Esophagus muscularis mucosa (tissue), 4 donors: ENCODE measurements around the gene ANKRD62. TPM values are rescaled to one million over a fixed set of nuclear protein-coding genes. Genes with fewer than 3 reads are reported as not detected.

Experiments
- DNase-seq: peaks from one replicate; pipeline ENCODE4 v3.0.0-alpha.2; 2017; ENCODE audit errors: extremely low spot score
- H3K27ac ChIP-seq, 4 donors: fragments of 200-600 bp; sonication (generic); replicated peaks in 1 of 4; 1 replicate in 3 of 4; 2 replicates in 1 of 4; pipeline ENCODE4 v1.5.1; 2016 to 2019; ENCODE audit warnings: mild to moderate bottlenecking in 1 of 4
- H3K27me3 ChIP-seq, 4 donors: fragments of 200-600 bp; sonication (generic); one replicate each; pipeline versions ENCODE4 v1.5.1 to v1.6.0; 2016 to 2019
- H3K36me3 ChIP-seq, 4 donors: fragments of 200-600 bp; sonication (generic); one replicate each; pipeline ENCODE4 v1.5.1; 2016 to 2019
- H3K4me1 ChIP-seq, 4 donors: fragments of 200-600 bp; sonication (generic); one replicate each; pipeline ENCODE4 v1.5.1; 2016 to 2019
- H3K4me3 ChIP-seq, 4 donors: fragments of 200-600 bp; sonication (generic); 1 replicate in 2 of 4; 2 replicates in 2 of 4; pipeline ENCODE4 v1.5.1; 2016 to 2019; ENCODE audit warnings: mild to moderate bottlenecking in 4 of 4, moderate library complexity in 1 of 4
- H3K9me3 ChIP-seq, 4 donors: fragments of 200-600 bp; sonication (generic); 1 replicate in 3 of 4; 2 replicates in 1 of 4; pipeline ENCODE4 v1.5.1; 2016 to 2019
- EP300 ChIP-seq: sonication (generic); formaldehyde crosslinking; IDR thresholded peaks from one replicate; pipeline ENCODE4 v1.6.1; 2017; ENCODE audit warnings: antibody characterized with exemption
- POLR2A ChIP-seq: fragments of 450-650 bp; IDR thresholded peaks from one replicate; pipeline ENCODE4 v1.6.1; 2017; ENCODE audit warnings: antibody characterized with exemption, moderate library complexity, mild to moderate bottlenecking, low read depth
- POLR2AphosphoS5 ChIP-seq, 2 donors: sonication (generic); formaldehyde crosslinking; IDR thresholded peaks; one replicate each; pipeline ENCODE4 v1.6.1; 2017; ENCODE audit warnings: antibody characterized with exemption in 2 of 2
- WGBS: methylation state at CpG from one replicate; pipeline ENCODE4 v1.1.5; 2018; 5-methylcytosine and 5-hydroxymethylcytosine counted together
- intact Hi-C: fragments of 100-400 bp; cut with DNase I; formaldehyde crosslinking; loops from one replicate; pipeline ENCODE4 v1.15.1; 2023
- small RNA-seq, 3 donors: library from RNA; depleted of rRNA; stranded (forward); fragments of <200 nt; gene quantifications; one replicate each; pipeline ENCODE3, GENCODE V24; 2016
- total RNA-seq, 4 donors: library from RNA; depleted of rRNA; stranded (reverse); fragments of >200 nt; gene quantifications; one replicate each; pipeline versions ENCODE4 v1.1.0 to v1.2.1, GENCODE V29; 2016
- TF ChIP-seq, protein P1 (sequence below), 3 experiments: fragments of 200-600 bp in 2 of 3; fragments of 450-650 bp in 1 of 3; sonication (generic) in 2 of 3; IDR thresholded peaks; one replicate each; pipeline ENCODE4 v1.5.1; 2017 to 2019; ENCODE audit warnings: antibody characterized with exemption in 3 of 3, mild to moderate bottlenecking in 2 of 3, moderate library complexity in 1 of 3

The ANKRD62 gene
- total RNA-seq, 4 donors from 2014 or later, result 0.06 TPM; not detected in 3

DNA sequence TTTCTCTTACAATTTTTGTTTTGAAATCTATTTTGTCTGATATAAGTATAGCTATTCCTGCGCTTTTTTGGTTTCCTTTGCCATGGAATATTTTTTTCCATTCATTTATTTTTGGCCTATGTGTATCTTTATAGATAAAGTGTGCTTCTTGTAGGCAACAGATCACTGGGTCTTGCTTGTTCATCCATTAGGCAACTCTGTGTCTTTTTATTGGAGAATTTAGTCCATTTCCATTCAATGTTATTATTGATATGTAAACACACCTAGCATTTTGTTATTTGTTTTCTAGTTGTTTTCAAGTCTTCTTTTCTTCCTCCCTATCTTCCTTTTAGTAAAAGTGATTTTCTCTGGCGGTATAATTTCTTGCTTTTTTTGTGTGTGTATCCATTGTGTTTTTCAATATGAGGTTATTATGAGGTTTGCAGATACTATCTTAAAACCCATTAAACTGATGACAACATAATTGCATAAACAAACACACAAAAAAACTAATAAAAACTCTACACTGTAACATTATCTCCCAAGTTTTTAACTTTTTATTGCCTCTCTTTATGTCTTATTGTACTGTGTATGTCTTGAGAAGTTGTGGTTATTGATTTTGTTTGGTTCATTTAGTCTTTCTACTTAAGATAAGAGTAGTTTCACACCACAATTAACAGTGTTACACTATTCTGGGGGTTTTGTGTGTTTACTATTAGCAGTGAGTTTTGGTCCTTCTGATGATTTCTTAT, 71.6 kb downstream of the ANKRD62 start:
- TF ChIP-seq, protein P1, sequence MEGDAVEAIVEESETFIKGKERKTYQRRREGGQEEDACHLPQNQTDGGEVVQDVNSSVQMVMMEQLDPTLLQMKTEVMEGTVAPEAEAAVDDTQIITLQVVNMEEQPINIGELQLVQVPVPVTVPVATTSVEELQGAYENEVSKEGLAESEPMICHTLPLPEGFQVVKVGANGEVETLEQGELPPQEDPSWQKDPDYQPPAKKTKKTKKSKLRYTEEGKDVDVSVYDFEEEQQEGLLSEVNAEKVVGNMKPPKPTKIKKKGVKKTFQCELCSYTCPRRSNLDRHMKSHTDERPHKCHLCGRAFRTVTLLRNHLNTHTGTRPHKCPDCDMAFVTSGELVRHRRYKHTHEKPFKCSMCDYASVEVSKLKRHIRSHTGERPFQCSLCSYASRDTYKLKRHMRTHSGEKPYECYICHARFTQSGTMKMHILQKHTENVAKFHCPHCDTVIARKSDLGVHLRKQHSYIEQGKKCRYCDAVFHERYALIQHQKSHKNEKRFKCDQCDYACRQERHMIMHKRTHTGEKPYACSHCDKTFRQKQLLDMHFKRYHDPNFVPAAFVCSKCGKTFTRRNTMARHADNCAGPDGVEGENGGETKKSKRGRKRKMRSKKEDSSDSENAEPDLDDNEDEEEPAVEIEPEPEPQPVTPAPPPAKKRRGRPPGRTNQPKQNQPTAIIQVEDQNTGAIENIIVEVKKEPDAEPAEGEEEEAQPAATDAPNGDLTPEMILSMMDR (IDR thresholded peaks at IDR 0.05), result no peak
- no peak for TF ChIP-seq POLR2AphosphoS5 (IDR thresholded peaks at IDR 0.05)
- TF ChIP-seq POLR2A, result no peak
- TF ChIP-seq EP300, result no peak
- WGBS, result 91% methylated on average over 2 of the region's 2 CpGs
- Histone ChIP-seq H3K36me3 (no peaks in the 10 kb centered on the region), H3K27ac (no peak overlapping the region), H3K27me3 (no peaks in the 10 kb centered on the region), H3K4me3 (no peak overlapping the region), H3K9me3 (peaks cover 0 to 10% (median 7%) of the 10 kb centered on the region in 4 donors), H3K4me1 (no peaks in the 10 kb centered on the region)
- DNase-seq, result no peak
- intact Hi-C loops, result no loop called here

Small RNA genes lying within 50 kb of the gene (small RNA-seq; reads per million reads assigned to genes)
- 0 reads per million in 3 donors for gene RNU6-324P

Other genes starting within 250 kb of the ANKRD62 start
- gene CHMP1B, start 242.4 kb upstream of the ANKRD62 start, total RNA-seq, result 10 to 100 TPM; 42.0 to 58.6 (median 49.7) TPM
- gene MPPE1, start 185.5 kb upstream of the ANKRD62 start, total RNA-seq, result 10 to 100 TPM; 10.9 to 30.2 (median 24.4) TPM
- gene IMPA2, start 112.3 kb upstream of the ANKRD62 start, total RNA-seq, result 100 to 1,000 TPM in 3 of 4 donors, 10 to 100 TPM in 1; 90.1 to 317 (median 165) TPM
- not detected for gene CIDEA, start 160.5 kb downstream of the ANKRD62 start, total RNA-seq
- 1,000 to 10,000 TPM in 2 of 4 donors, 100 to 1,000 TPM in 2; 599 to 1,574 (median 1,002) TPM for gene TUBB6, start 214.4 kb downstream of the ANKRD62 start, total RNA-seq